Keratinocyte (primary cell): Measurements from ENCODE around the gene KANSL1. TPM values are rescaled to one million over a fixed set of nuclear protein-coding genes. Genes with fewer than 3 reads are reported as not detected.

Experiments used
- DNase-seq: peaks from one replicate; pipeline ENCODE4 v3.0.0-alpha.2; 2011; ENCODE audit warnings: low read depth, missing footprints, low spot score
- FAIRE-seq: peaks from 2 replicates; lab custom pipeline; 2011; peaks lifted over from hg19 to GRCh38; lab: Jason Lieb, UNC
- H2AFZ ChIP-seq: 2 replicates; pipeline ENCODE4 v1.6.0; 2012; ENCODE audit warnings: low read length, control low read depth, inconsistent platforms; ENCODE audit not compliant: control insufficient read depth
- H3K27ac ChIP-seq: 2 replicates; pipeline ENCODE4 v1.5.1; 2011; ENCODE audit warnings: low read length; ENCODE audit not compliant: control insufficient read depth, insufficient read depth
- H3K27me3 ChIP-seq: 3 replicates; pipeline ENCODE4 v1.6.0; 2011; ENCODE audit warnings: low read length; ENCODE audit not compliant: control insufficient read depth, insufficient read depth; ENCODE audit errors: extremely low read depth
- H3K36me3 ChIP-seq, 2 experiments: 2 replicates in 1 of 2; 3 replicates in 1 of 2; pipeline ENCODE4 v1.5.1; 2011; ENCODE audit warnings: low read length in 2 of 2, mild to moderate bottlenecking in 1 of 2; ENCODE audit not compliant: control insufficient read depth in 2 of 2, insufficient read depth in 2 of 2; ENCODE audit errors: extremely low read depth in 1 of 2
- H3K4me1 ChIP-seq: 3 replicates; pipeline ENCODE4 v1.5.1; 2011; ENCODE audit warnings: low read length; ENCODE audit not compliant: control insufficient read depth, insufficient read depth; ENCODE audit errors: extremely low read depth
- H3K4me2 ChIP-seq: 3 replicates; pipeline ENCODE4 v1.6.0; 2011; ENCODE audit warnings: low read depth, low read length; ENCODE audit not compliant: control insufficient read depth, insufficient read depth; ENCODE audit errors: extremely low read depth
- H3K4me3 ChIP-seq, 3 experiments: fragments of 200-600 bp in 1 of 3; sonication (generic) in 1 of 3; 2 replicates in 2 of 3; 3 replicates in 1 of 3; pipeline ENCODE4 v1.5.1; 2011 to 2016; ENCODE audit warnings: low read length in 3 of 3, mild to moderate bottlenecking in 3 of 3, control low read depth in 2 of 3, inconsistent platforms in 1 of 3, low read depth in 1 of 3, mixed read lengths in 1 of 3, mixed run types in 1 of 3, moderate library complexity in 1 of 3; ENCODE audit not compliant: control insufficient read depth in 2 of 3, insufficient read depth in 2 of 3; ENCODE audit errors: extremely low read depth in 1 of 3
- H3K79me2 ChIP-seq: 2 replicates; pipeline ENCODE4 v1.6.0; 2012; ENCODE audit warnings: low read length; ENCODE audit not compliant: control insufficient read depth, insufficient read depth
- H3K9ac ChIP-seq: 3 replicates; pipeline ENCODE4 v1.6.0; 2011; ENCODE audit warnings: low read length; ENCODE audit not compliant: control insufficient read depth, insufficient read depth; ENCODE audit errors: extremely low read depth
- H3K9me1 ChIP-seq: 3 replicates; pipeline ENCODE4 v1.6.0; 2011; ENCODE audit warnings: low read length; ENCODE audit not compliant: control insufficient read depth, insufficient read depth; ENCODE audit errors: extremely low read depth
- H3K9me3 ChIP-seq: 2 replicates; pipeline ENCODE4 v1.5.1; 2012; ENCODE audit warnings: low read depth, low read length; ENCODE audit not compliant: control insufficient read depth
- H4K20me1 ChIP-seq: 3 replicates; pipeline ENCODE4 v1.6.0; 2011; ENCODE audit warnings: low read length; ENCODE audit not compliant: control insufficient read depth, insufficient read depth; ENCODE audit errors: extremely low read depth
- EZH2 ChIP-seq: IDR thresholded peaks from one replicate; pipeline ENCODE4 v1.6.1; 2012; ENCODE audit warnings: inconsistent platforms, mild to moderate bottlenecking, low read length, moderate library complexity
- dilution Hi-C: fragments of 300-500 bp; cut with MboI; formaldehyde crosslinking; loops from one replicate; pipeline ENCODE4 v1.7.0; 2020; ENCODE audit warnings: low sequenced_read_pairs; ENCODE audit not compliant: extremely low pct_ligation_motif_present
- polyA plus RNA-seq, 5 experiments: library from polyadenylated mRNA; depleted of rRNA in 3 of 5; stranded (reverse) in 3 of 5; stranded (forward) in 1 of 5; unstranded in 1 of 5; fragments of >200 nt; gene quantifications; 1 replicate in 1 of 5; 2 replicates in 3 of 5; 3 replicates in 1 of 5; pipeline versions ENCODE4 v1.2.1 to v1.2.3, GENCODE V29; 2011 to 2012; ENCODE audit warnings: missing spikeins in 2 of 5, low read depth in 1 of 5, low replicate concordance in 1 of 5
- TF ChIP-seq, protein P1 (sequence below), 3 experiments: IDR thresholded peaks in 1 of 3; conservative IDR thresholded peaks in 1 of 3; optimal IDR thresholded peaks in 1 of 3; 2 replicates in 2 of 3; 3 replicates in 1 of 3; pipeline versions ENCODE3 to v1.5.1; 2011; ENCODE audit warnings: low read length in 3 of 3, mild to moderate bottlenecking in 3 of 3, moderate library complexity in 2 of 3, control low read depth in 1 of 3, inconsistent platforms in 1 of 3; ENCODE audit not compliant: insufficient read depth in 2 of 3; ENCODE audit errors: extremely low read depth in 1 of 3

Gene KANSL1
- polyA plus RNA-seq, 1 donor (not counting 4 experiments of a cell fraction or from before 2014, with no cell fraction given) = 17.6 TPM

DNA sequence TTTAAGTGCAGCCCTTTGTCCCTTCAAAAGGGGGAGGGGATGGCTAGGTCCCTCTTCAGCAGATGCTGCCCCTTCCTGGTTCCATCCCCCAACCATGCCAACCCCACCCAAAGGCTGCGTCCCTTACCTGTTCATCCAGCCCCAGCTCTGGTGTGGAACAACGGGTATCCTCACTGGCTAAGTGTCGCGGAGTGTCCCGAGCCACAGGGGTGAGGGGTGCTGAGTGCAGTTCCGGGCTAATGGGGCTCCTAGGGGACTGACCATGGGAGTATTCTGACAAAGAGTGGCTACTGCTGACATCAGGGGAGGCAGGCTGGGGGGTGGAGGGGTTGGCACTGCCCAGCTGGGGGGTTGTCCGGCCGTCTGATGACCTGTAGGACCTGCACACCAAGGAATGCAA lies 161.3 kb downstream of the KANSL1 start:
- Histone ChIP-seq H3K36me3 (peaks cover 36 to 40% of the 10 kb centered on the region in 2 experiments), H3K4me3 (no peak overlapping the region), H3K4me1 (no peaks in the 10 kb centered on the region), H3K4me2 (no peak overlapping the region), H3K9me3 (no peaks in the 10 kb centered on the region), H3K27ac (no peak overlapping the region), H4K20me1 (no peaks in the 10 kb centered on the region), H3K79me2 (no peaks in the 10 kb centered on the region), H2AFZ (no peak overlapping the region), H3K27me3 (no peaks in the 10 kb centered on the region), H3K9me1 (no peaks in the 10 kb centered on the region), H3K9ac (no peak overlapping the region)
- dilution Hi-C loops = no loop called here
- TF ChIP-seq, protein P1, sequence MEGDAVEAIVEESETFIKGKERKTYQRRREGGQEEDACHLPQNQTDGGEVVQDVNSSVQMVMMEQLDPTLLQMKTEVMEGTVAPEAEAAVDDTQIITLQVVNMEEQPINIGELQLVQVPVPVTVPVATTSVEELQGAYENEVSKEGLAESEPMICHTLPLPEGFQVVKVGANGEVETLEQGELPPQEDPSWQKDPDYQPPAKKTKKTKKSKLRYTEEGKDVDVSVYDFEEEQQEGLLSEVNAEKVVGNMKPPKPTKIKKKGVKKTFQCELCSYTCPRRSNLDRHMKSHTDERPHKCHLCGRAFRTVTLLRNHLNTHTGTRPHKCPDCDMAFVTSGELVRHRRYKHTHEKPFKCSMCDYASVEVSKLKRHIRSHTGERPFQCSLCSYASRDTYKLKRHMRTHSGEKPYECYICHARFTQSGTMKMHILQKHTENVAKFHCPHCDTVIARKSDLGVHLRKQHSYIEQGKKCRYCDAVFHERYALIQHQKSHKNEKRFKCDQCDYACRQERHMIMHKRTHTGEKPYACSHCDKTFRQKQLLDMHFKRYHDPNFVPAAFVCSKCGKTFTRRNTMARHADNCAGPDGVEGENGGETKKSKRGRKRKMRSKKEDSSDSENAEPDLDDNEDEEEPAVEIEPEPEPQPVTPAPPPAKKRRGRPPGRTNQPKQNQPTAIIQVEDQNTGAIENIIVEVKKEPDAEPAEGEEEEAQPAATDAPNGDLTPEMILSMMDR (optimal IDR thresholded peaks at IDR 0.05 in 1 of 3, IDR thresholded peaks at IDR 0.05 in 1 of 3, conservative IDR thresholded peaks at IDR 0.05 in 1 of 3; ENCODE audit: extremely low read depth in 1 of 3, insufficient read depth in 2 of 3, low read length in 3 of 3) = no peak
- no peak for TF ChIP-seq EZH2
- DNase-seq (no peak), FAIRE-seq (no peak)

DNA sequence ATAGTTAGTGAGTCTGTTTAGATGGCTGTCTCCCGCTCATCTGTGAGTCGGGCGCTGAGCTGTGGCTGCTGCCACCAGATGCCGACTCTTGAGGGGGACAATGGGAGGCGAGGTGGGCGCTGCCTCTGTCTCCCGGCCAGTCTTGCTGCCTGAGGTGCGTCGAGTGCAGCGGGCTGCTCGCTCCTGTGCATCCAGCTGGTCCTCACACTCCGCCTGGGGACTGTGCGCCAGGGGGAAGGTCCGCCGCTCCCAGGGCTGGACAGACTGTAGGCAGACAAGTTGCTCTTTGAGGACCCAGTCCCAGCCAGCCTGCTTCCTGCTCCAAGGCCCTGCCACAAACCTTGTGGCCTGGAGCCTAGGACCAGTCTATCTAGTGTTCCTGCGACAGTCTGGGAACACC lies 161.8 kb downstream of the KANSL1 start:
- Histone ChIP-seq H2AFZ (no peak overlapping the region), H3K27ac (no peak overlapping the region), H3K4me3 (no peak overlapping the region), H3K9me1 (no peaks in the 10 kb centered on the region), H3K9ac (no peak overlapping the region), H4K20me1 (no peaks in the 10 kb centered on the region), H3K79me2 (no peaks in the 10 kb centered on the region), H3K4me2 (no peak overlapping the region), H3K4me1 (no peaks in the 10 kb centered on the region), H3K9me3 (no peaks in the 10 kb centered on the region), H3K36me3 (peaks cover 34 to 39% of the 10 kb centered on the region in 2 experiments), H3K27me3 (no peaks in the 10 kb centered on the region)
- FAIRE-seq = no peak
- TF ChIP-seq EZH2 = no peak
- TF ChIP-seq, protein P1 (optimal IDR thresholded peaks at IDR 0.05 in 1 of 3, IDR thresholded peaks at IDR 0.05 in 1 of 3, conservative IDR thresholded peaks at IDR 0.05 in 1 of 3; ENCODE audit: extremely low read depth in 1 of 3, insufficient read depth in 2 of 3, low read length in 3 of 3) = no peak
- DNase-seq = no peak
- dilution Hi-C loops = no loop called here
